Body of pancreas (tissue), 4 donors: ENCODE measurements around the gene OSBPL6. TPM values are rescaled to one million over a fixed set of nuclear protein-coding genes. Genes with fewer than 3 reads are reported as not detected.

Source experiments
- ATAC-seq: fragments of 150-250 bp; one replicate; pipeline ENCODE4 v1.9.1; 2016
- DNase-seq, 4 donors: peaks; one replicate each; pipeline ENCODE4 v3.0.0-alpha.2; 2019
- H3K27ac ChIP-seq, 4 donors: fragments of 200-600 bp; sonication (generic); 1 replicate in 3 of 4; 2 replicates in 1 of 4; pipeline versions ENCODE4 v1.5.1 to v1.6.1; 2016 to 2019; ENCODE audit warnings: mild to moderate bottlenecking in 1 of 4, mixed read lengths in 1 of 4, moderate library complexity in 1 of 4
- H3K27me3 ChIP-seq, 2 donors: fragments of 200-600 bp; sonication (generic); one replicate each; pipeline ENCODE4 v1.6.0; 2016; ENCODE audit warnings: mild to moderate bottlenecking in 1 of 2
- H3K36me3 ChIP-seq, 2 donors: fragments of 200-600 bp; sonication (generic); replicated peaks in 1 of 2; 2 replicates each; pipeline ENCODE4 v1.5.1; 2016; ENCODE audit warnings: low read depth in 2 of 2; ENCODE audit not compliant: insufficient read depth in 1 of 2
- H3K4me1 ChIP-seq: fragments of 200-600 bp; sonication (generic); one replicate; pipeline ENCODE4 v1.6.0; 2016
- H3K4me3 ChIP-seq, 2 donors: fragments of 200-600 bp; sonication (generic); 1 replicate in 1 of 2; 2 replicates in 1 of 2; pipeline ENCODE4 v1.5.1; 2016 to 2019
- H3K9me3 ChIP-seq, 3 donors: fragments of 200-600 bp; sonication (generic); 1 replicate in 2 of 3; 2 replicates in 1 of 3; pipeline ENCODE4 v1.5.1; 2016
- CTCF ChIP-seq, 7 experiments: fragments of 450-650 bp in 4 of 7; fragments of 200-600 bp in 3 of 7; sonication (generic) in 3 of 7; IDR thresholded peaks; one replicate each; pipeline ENCODE4 v1.5.1; 2016 to 2019; ENCODE audit warnings: antibody characterized with exemption in 7 of 7
- POLR2A ChIP-seq, 3 donors: fragments of 450-650 bp; IDR thresholded peaks; one replicate each; pipeline ENCODE4 v1.6.1; 2016; ENCODE audit warnings: antibody characterized with exemption in 3 of 3, mild to moderate bottlenecking in 2 of 3
- WGBS, 2 donors: methylation state at CpG; one replicate each; pipeline ENCODE4 v1.1.5; 2017; 5-methylcytosine and 5-hydroxymethylcytosine counted together
- intact Hi-C: fragments of 100-400 bp; cut with DNase I; formaldehyde crosslinking; loops from one replicate; pipeline ENCODE4 v1.15.1; 2023
- total RNA-seq, 2 donors: library from RNA; depleted of rRNA; stranded (reverse); fragments of >200 nt; gene quantifications; one replicate each; pipeline ENCODE4 v1.1.0, GENCODE V29; 2016

OSBPL6 gene
- total RNA-seq, 2 donors from 2014 or later: 0.26 to 2.0 TPM

GRCh38 chr2:178256382-178257042 is 62.2 kb downstream of the OSBPL6 start:
- DNase-seq (no peak), ATAC-seq (no peak)
- Histone ChIP-seq H3K27me3 (no peaks in the 10 kb centered on the region), H3K4me1 (no peaks in the 10 kb centered on the region), H3K36me3 (no peaks in the 10 kb centered on the region), H3K9me3 (no peaks in the 10 kb centered on the region), H3K4me3 (no peak overlapping the region), H3K27ac (no peak overlapping the region)
- intact Hi-C loops: no loop called here
- no peak for TF ChIP-seq POLR2A (IDR thresholded peaks at IDR 0.05)
- TF ChIP-seq CTCF (IDR thresholded peaks at IDR 0.05): no peak
- 78 to 84% methylated on average over 6 of the region's 6 CpGs for WGBS, 2 donors

- Histone ChIP-seq H3K4me1 (no peaks in the 10 kb centered on the region), H3K9me3 (no peaks in the 10 kb centered on the region), H3K27ac (no peak overlapping the region), H3K4me3 (no peak overlapping the region), H3K27me3 (no peaks in the 10 kb centered on the region), H3K36me3 (no peaks in the 10 kb centered on the region)
- TF ChIP-seq POLR2A (IDR thresholded peaks at IDR 0.05): no peak
- no peak for TF ChIP-seq CTCF (IDR thresholded peaks at IDR 0.05)
- intact Hi-C loops: no loop called here
- DNase-seq: no peak
- 68 to 71% methylated on average over 2 of the region's 2 CpGs for WGBS, 2 donors
- ATAC-seq: no peak
Measured at GRCh38 chr2:178257127-178257526, 62.8 kb downstream of the OSBPL6 start.

- Histone ChIP-seq H3K4me3 (no peak overlapping the region), H3K27me3 (no peaks in the 10 kb centered on the region), H3K36me3 (no peaks in the 10 kb centered on the region), H3K9me3 (no peaks in the 10 kb centered on the region), H3K27ac (no peak overlapping the region), H3K4me1 (no peaks in the 10 kb centered on the region)
- intact Hi-C loops: no loop called here
- no peak for ATAC-seq
- 69 to 77% methylated on average over 2 of the region's 2 CpGs for WGBS, 2 donors
- no peak for TF ChIP-seq POLR2A (IDR thresholded peaks at IDR 0.05)
- TF ChIP-seq CTCF (IDR thresholded peaks at IDR 0.05): no peak
- DNase-seq: no peak
Measured at GRCh38 chr2:178258916-178259315, 64.6 kb downstream of the OSBPL6 start.

GRCh38 chr2:178263159-178263860 is 69.0 kb downstream of the OSBPL6 start:
- intact Hi-C loops: no loop called here
- no peak for TF ChIP-seq CTCF (IDR thresholded peaks at IDR 0.05)
- TF ChIP-seq POLR2A (IDR thresholded peaks at IDR 0.05): no peak
- Histone ChIP-seq H3K36me3 (no peaks in the 10 kb centered on the region), H3K27ac (no peak overlapping the region), H3K4me3 (no peak overlapping the region), H3K4me1 (no peaks in the 10 kb centered on the region), H3K9me3 (no peaks in the 10 kb centered on the region), H3K27me3 (no peaks in the 10 kb centered on the region)
- ATAC-seq: no peak
- DNase-seq: no peak
- WGBS, 2 donors: 79 to 86% methylated on average over 13 of the region's 13 CpGs

- no peak overlapping the region for H3K4me3 ChIP-seq
- DNase-seq (no peak), ATAC-seq (no peak)
- H3K27ac ChIP-seq: no peak overlapping the region
- intact Hi-C loops: no loop called here
- 39 to 67% methylated on average over 2 of the region's 2 CpGs for WGBS, 2 donors
- H3K36me3 ChIP-seq: no peaks in the 10 kb centered on the region
- no peaks in the 10 kb centered on the region for H3K9me3 ChIP-seq
- no peaks in the 10 kb centered on the region for H3K27me3 ChIP-seq
- TF ChIP-seq POLR2A (IDR thresholded peaks at IDR 0.05) (no peak), CTCF (IDR thresholded peaks at IDR 0.05) (no peak)
- H3K4me1 ChIP-seq: no peaks in the 10 kb centered on the region
Measured at GRCh38 chr2:178264211-178264610, 69.9 kb downstream of the OSBPL6 start.
